SHP77 treated with DMSO at 0.1 percent for 48 hours (cell line): ENCODE data around the gene CXXC5.
A peak's percentile ranks its signal among the peaks of the same experiment; 100 is the strongest.

Experiments used
- DNase-seq: peaks from one replicate; lab custom pipeline; 2025; lab: John Stamatoyannopoulos, UW

CXXC5 gene

DNA sequence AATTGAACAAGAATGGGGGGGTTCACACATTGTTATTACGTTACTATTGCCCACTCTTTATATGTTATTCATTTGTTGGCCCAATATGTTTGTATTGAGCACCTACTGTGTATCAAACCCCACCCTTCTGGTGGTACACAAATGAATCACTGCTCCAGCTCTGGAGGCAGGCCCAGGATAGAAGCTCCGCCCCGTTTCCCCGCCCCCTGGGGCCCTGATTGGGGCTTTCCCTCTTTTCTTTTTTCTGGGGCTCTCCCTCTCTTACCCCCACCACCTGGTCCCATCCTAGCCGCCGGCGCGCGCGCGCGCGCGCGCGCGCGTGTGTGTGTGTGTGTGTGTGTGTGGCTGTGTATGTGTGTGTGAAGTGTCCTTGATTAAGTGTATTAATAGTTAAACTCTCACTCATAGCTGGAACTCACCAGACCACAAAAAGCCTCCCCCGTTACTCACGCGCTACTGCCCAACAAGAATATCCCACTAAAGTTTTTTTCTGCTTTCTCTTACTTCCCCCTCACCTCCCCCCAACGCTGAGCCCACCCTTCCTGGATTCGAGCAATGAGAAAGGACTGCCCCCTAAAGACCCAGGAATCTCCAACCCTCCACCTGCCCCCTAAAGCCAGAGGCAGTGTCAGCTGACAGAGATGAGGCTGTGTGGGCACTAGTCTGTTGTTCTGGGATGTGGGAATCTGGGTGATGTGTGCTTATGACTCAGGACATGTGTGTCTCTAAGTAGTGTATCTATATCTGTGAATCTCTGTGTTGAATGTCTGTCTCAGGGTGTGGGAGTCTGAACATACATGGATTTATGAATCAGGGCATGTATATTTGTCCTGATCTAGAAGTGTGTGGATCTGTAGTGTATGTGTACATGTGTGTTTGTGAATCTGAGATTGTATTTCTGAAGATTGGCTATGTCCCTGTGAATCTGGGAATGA, 4.0 kb downstream of the CXXC5 start:
- DNase-seq: peak; percentile 56

GRCh38 chr5:139652788-139653241, 4.7 kb downstream of the CXXC5 start:
- DNase-seq: no peak

DNA sequence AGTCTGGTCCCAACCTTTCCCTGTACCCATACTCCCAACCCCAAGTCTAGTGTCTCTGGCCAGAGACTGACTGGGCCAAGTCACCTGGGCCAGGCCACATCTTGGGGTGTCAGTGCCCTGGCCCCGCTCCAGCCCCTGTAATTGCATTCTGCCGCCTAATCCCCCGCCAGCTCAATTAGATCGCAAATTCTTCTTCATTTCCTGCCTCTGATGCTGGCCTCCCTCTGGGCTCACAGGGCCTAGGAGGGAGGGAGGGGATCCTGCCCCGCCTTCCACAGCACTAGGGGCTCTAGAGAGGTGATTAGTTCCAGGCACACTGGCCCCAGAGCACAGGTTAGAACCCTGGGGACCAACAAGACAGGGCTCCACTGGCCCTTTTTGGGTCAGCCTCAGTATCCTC, 5.5 kb downstream of the CXXC5 start:
- DNase-seq: no peak

- DNase-seq: no peak
These were observed 6.3 kb downstream of the CXXC5 start for GRCh38 chr5:139654464-139654863.

- DNase-seq: no peak
These were observed 6.8 kb downstream of the CXXC5 start for GRCh38 chr5:139654871-139655491.

DNA sequence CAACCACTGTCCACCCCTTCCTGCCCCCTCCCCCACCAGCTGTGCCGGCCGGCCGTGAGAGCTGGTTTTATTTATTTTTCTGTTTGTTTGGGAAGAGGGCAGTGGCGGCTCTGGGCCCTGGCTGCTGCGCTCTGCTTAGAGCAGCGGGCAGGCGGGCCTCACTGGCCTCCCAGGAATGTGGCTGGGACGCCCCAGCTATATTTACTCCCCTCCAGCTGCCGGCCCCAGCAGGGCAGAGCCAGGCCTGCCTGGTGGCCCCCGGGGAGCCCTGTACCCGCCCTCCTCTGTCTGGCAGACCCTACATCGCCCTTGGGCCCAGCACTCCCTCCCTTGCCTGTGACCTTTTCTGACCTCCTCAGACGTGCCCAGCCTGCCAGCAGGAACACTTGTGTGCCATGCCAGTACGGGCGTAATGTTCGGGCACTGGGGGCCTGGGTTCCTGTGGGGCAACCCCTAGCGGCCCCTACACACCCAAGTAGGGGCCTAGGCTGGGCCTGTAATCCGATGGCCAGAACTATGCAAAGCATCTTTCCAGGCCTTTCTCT, 7.7 kb downstream of the CXXC5 start:
- DNase-seq: peak; percentile 19

GRCh38 chr5:139657363-139658321, 9.5 kb downstream of the CXXC5 start:
- no peak for DNase-seq

GRCh38 chr5:139658501-139658927, 10.4 kb downstream of the CXXC5 start:
- DNase-seq: no peak

GRCh38 chr5:139658928-139659667, 10.9 kb downstream of the CXXC5 start:
- DNase-seq: no peak

- DNase-seq: no peak
These were observed 11.5 kb downstream of the CXXC5 start for GRCh38 chr5:139659695-139660101.

DNA sequence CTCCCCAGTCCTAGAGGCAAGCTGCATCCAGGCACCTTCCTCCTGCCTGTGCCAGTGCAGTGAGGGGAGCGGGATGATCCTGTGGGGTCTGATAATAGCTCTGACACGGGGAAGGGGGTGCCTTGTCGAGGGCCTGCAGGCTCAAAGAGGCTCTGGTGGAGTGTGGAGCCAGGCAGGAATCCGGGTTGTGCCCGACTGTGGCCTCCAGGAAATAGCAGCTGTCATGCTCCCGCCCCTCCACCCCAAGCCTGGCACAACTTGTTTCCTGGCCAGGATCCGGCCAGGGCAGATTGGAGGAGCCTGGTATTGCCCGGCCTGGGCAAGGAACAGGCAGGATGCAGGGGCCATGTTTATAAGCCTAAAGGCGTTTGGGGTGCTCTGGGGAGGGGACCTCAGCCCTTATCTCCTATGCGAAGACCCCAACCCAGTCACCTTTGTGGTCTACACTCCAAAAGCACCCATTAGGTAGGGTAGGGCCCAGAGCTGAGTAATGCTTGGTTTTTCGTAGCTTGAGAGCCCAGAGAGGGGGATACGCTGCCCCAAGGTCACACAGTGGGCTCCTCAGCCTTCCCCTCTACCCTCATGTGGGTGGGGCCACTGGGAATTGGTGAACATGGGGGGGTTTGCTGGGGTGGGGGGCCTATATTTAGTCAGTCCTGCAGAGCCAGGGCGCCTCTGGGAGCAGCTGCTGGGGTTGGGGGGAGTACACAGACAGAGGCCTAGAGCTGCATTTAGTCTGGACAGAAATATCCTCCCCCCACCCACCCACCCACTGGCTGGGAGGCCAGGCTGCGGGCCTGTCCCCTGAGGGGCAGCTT, 12.2 kb downstream of the CXXC5 start:
- no peak for DNase-seq

DNA sequence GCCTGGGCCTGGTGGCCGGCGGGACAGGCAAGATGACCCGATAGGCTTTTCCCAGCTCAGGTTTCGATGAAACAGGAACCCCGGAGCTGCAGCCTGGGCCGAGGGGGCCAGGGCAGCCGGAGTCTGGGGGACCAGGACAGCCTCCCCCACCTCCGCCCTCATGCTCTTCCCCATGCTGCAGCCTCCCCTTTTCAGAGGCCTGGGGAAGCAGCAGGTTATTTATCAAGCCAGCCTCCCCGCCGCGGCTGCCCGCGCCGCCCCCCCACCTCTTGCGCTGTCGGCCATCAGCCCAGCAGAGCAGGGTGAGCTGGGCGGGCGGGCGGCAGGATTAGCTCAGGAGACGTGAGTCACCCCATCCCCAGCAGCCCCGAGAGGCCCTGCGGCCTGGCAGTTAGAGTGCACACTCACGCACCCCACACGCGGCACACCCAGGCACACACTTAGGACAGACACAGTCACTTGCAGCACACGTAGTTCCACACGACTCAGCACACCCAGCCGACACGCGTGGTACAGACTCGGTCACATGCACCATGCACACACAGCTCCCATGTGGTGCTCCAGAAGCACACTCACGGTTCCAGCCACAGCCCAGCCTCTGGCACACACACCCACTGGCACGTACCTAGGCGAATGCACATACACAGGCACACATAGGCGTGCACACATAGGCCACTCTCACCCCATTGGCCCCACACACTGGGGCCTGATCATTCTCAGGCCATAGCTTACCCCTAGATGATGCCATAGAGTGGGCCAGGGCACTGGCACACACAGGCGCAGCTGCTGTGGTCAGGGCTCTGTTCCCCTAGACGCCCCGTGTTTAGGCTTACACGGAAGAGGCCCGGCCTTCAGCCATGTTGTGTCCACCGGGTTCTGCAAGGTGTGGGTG, 13.0 kb downstream of the CXXC5 start:
- no peak for DNase-seq

- no peak for DNase-seq
These were observed 14.5 kb downstream of the CXXC5 start for GRCh38 chr5:139662617-139663016.

DNA sequence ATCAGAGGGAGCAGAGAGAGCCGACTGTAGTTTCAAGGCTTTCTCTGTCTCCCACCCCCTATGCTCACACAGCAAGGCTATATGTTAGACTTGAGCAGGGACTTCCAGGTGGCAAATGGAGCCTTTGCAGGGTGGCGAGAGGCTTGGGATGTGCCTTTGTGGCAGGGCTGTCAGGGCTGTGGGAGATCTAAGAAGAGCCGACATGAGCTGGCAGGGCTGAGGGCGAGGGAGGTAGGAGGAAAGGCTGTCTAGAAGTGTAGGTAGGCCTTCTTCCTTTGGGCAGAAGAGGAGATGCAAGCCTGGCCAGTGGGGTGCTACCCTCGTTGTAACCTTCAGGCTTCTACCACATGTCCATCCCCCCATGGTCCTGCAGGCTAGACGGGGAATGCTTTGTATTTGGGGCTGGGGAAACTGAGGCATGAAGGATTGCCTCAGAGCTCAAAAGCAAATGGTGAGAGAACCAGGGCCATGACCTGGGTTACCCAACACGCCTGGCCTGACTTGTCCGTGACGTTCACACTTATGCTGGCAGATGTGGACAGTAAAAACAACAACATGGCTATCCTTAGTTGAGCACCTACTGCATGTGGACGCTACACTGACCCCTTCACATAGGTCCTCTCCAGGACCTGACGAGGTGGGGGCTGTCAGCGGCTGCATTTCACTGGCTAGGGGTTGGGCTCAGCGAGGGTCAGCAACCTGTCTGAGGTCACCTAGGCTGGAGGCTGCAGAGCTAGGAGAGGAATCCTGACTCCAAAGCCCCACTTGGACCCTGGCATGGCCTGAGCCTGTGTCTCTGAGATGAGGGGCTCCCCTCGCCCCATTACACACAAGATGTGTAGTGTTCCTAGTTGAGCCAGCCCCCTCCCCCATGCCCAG, 15.3 kb downstream of the CXXC5 start:
- DNase-seq: no peak

GRCh38 chr5:139664086-139664693, 16.0 kb downstream of the CXXC5 start:
- DNase-seq: no peak

DNA sequence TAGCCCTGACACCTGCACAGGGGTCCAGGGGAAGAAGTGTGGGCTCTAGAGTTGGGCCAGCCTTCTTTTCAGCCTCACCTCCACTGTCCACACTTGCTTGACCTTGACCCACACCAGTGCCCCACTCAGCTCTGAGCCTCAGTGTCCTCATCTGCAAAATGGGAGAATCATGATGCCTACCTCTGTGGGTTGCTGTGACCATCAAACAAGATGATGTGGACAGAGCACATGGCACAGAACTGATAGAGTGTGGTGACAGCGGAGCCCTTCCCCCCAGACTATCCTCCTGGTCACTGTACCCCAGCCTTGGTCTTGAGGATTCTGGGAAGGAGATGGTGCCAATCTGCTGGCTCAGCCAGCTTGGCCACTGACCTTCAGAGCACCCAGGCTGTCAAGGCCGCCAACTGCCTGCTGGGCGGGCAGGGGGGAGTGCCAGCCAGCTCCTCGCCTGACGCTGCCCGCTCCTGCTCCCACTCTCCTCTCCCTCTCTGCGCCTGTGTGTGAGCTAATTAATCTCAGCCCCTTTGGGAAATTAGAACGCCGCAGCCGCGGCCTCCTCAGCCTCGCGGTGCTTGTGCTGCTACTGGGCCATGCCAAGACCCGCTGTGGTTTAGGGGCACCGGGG, 16.7 kb downstream of the CXXC5 start:
- no peak for DNase-seq

- no peak for DNase-seq
These were observed 17.5 kb downstream of the CXXC5 start for GRCh38 chr5:139665626-139666025.
